Mesenchymal stem cell (in vitro differentiated cells and primary cell): ENCODE measurements around the gene AOPEP.

ENCODE experiments used
- DNase-seq: peaks from one replicate; pipeline ENCODE4 v3.0.0-alpha.2; 2013
- H2AFZ ChIP-seq: one replicate; pipeline ENCODE4 v1.6.1; 2013; ENCODE audit warnings: low read depth, mild to moderate bottlenecking, control low read depth, inconsistent platforms, low read length, moderate library complexity
- H2AK5ac ChIP-seq: 2 replicates; pipeline ENCODE4 v1.6.1; 2013; ENCODE audit warnings: low read length, moderate library complexity, mild to moderate bottlenecking, inconsistent platforms; ENCODE audit not compliant: severe bottlenecking
- H2BK120ac ChIP-seq: one replicate; pipeline ENCODE4 v1.6.1; 2013; ENCODE audit warnings: low read depth, mild to moderate bottlenecking, inconsistent platforms, low read length, moderate library complexity
- H2BK12ac ChIP-seq, 2 experiments: one replicate each; pipeline ENCODE4 v1.6.1; 2013; ENCODE audit warnings: inconsistent platforms in 2 of 2, low read length in 2 of 2, mild to moderate bottlenecking in 2 of 2, moderate library complexity in 2 of 2, control low read depth in 1 of 2
- H2BK15ac ChIP-seq: one replicate; pipeline ENCODE4 v1.6.1; 2013; ENCODE audit warnings: mild to moderate bottlenecking, low read depth, inconsistent platforms; ENCODE audit not compliant: poor library complexity, severe bottlenecking
- H2BK5ac ChIP-seq: 2 replicates; pipeline ENCODE4 v1.6.1; 2013; ENCODE audit warnings: low read depth, mild to moderate bottlenecking, low read length, control low read depth, inconsistent platforms; ENCODE audit not compliant: poor library complexity, severe bottlenecking
- H3K14ac ChIP-seq, 2 experiments: one replicate each; pipeline ENCODE4 v1.6.1; 2013; ENCODE audit warnings: inconsistent platforms in 2 of 2, low read length in 2 of 2, control low read depth in 1 of 2, mild to moderate bottlenecking in 1 of 2, moderate library complexity in 1 of 2
- H3K18ac ChIP-seq, 2 experiments: one replicate each; pipeline ENCODE4 v1.6.1; 2013; ENCODE audit warnings: inconsistent platforms in 2 of 2, low read length in 2 of 2, control low read depth in 1 of 2, low read depth in 1 of 2, mild to moderate bottlenecking in 1 of 2
- H3K23ac ChIP-seq, 2 experiments: one replicate each; pipeline ENCODE4 v1.6.1; 2013; ENCODE audit warnings: inconsistent platforms in 2 of 2, low read length in 2 of 2, mild to moderate bottlenecking in 2 of 2, moderate library complexity in 2 of 2, control low read depth in 1 of 2
- H3K27ac ChIP-seq: 2 replicates; pipeline ENCODE4 v1.5.1; 2013; ENCODE audit warnings: mild to moderate bottlenecking, moderate library complexity, low read length, control low read depth, inconsistent platforms; ENCODE audit not compliant: poor library complexity, severe bottlenecking
- H3K27me3 ChIP-seq, 2 experiments: 2 replicates each; pipeline versions ENCODE4 v1.6.1 to v1.7.0; 2013; ENCODE audit warnings: low read length in 2 of 2, mild to moderate bottlenecking in 2 of 2, moderate library complexity in 2 of 2, control low read depth in 1 of 2, inconsistent platforms in 1 of 2; ENCODE audit not compliant: control insufficient read depth in 1 of 2, insufficient read depth in 1 of 2
- H3K36me3 ChIP-seq, 2 experiments: 2 replicates each; pipeline versions ENCODE4 v1.6.1 to v1.7.0; 2013; ENCODE audit warnings: low read length in 2 of 2, control low read depth in 1 of 2, inconsistent platforms in 1 of 2, low read depth in 1 of 2, mild to moderate bottlenecking in 1 of 2; ENCODE audit not compliant: insufficient read depth in 2 of 2, control insufficient read depth in 1 of 2
- H3K4ac ChIP-seq, 2 experiments: one replicate each; pipeline ENCODE4 v1.6.1; 2013; ENCODE audit warnings: inconsistent platforms in 2 of 2, low read length in 2 of 2, mild to moderate bottlenecking in 2 of 2, moderate library complexity in 2 of 2, control low read depth in 1 of 2, low read depth in 1 of 2
- H3K4me1 ChIP-seq: 2 replicates; pipeline ENCODE4 v1.6.1; 2013; ENCODE audit warnings: low read depth, low read length, control low read depth; ENCODE audit not compliant: control insufficient read depth, insufficient read depth
- H3K4me2 ChIP-seq: 2 replicates; pipeline ENCODE4 v1.6.1; 2013; ENCODE audit warnings: low read length, mild to moderate bottlenecking, inconsistent platforms; ENCODE audit not compliant: poor library complexity, severe bottlenecking
- H3K4me3 ChIP-seq, 2 experiments: 2 replicates each; pipeline versions ENCODE4 v1.5.1 to v1.7.0; 2013; ENCODE audit warnings: low read length in 2 of 2, mild to moderate bottlenecking in 2 of 2, control low read depth in 1 of 2, low read depth in 1 of 2; ENCODE audit not compliant: insufficient read depth in 1 of 2
- H3K79me1 ChIP-seq: replicated peaks from 2 replicates; pipeline ENCODE4 v1.6.1; 2013; ENCODE audit warnings: mild to moderate bottlenecking, control low read depth, low read length, inconsistent platforms; ENCODE audit not compliant: poor library complexity, severe bottlenecking
- H3K9ac ChIP-seq: 2 replicates; pipeline ENCODE4 v1.7.0; 2013; ENCODE audit warnings: mild to moderate bottlenecking, low read length, moderate library complexity
- H3K9me3 ChIP-seq: 2 replicates; pipeline ENCODE4 v1.7.0; 2013; ENCODE audit warnings: mild to moderate bottlenecking, low read length; ENCODE audit not compliant: control insufficient read depth
- H4K8ac ChIP-seq: one replicate; pipeline ENCODE4 v1.6.1; 2013; ENCODE audit warnings: inconsistent platforms, mild to moderate bottlenecking, low read length, moderate library complexity
- H4K91ac ChIP-seq: one replicate; pipeline ENCODE4 v1.6.1; 2013; ENCODE audit warnings: mild to moderate bottlenecking, low read length, inconsistent platforms
- WGBS: methylation state at CpG from one replicate; pipeline ENCODE4 v1.1.7; 2013; ENCODE audit warnings: mixed read lengths; 5-methylcytosine and 5-hydroxymethylcytosine counted together

AOPEP gene

GRCh38 chr9:95003689-95004410 is 277.4 kb downstream of the AOPEP start:
- H2BK12ac ChIP-seq = peak overlapping the region in 1 of 2 experiments; percentile 21
- H3K36me3 ChIP-seq = peaks cover 3 to 12% of the 10 kb centered on the region in 2 experiments
- H3K4ac ChIP-seq = peak overlapping the region in 1 of 2 experiments; percentile 98
- H3K9ac ChIP-seq = peak overlapping the region; percentile 93
- peak overlapping the region; percentile 87 to 94 for H3K4me3 ChIP-seq
- peak overlapping the region; percentile 84 to 89 for H3K18ac ChIP-seq
- H4K91ac ChIP-seq = peak overlapping the region; percentile 64
- peak overlapping the region; percentile 92 for H2AFZ ChIP-seq
- peak overlapping the region; percentile 96 for H2AK5ac ChIP-seq
- peak; percentile 60 for DNase-seq
- H4K8ac ChIP-seq = peak overlapping the region; percentile 59
- peak overlapping the region; percentile 3 for H2BK15ac ChIP-seq
- H3K27ac ChIP-seq = peak overlapping the region; percentile 95
- peak overlapping the region in 1 of 2 experiments; percentile 26 for H3K14ac ChIP-seq
- no peak overlapping the region for H3K23ac ChIP-seq
- peak overlapping the region; percentile 90 for H2BK120ac ChIP-seq
- peak overlapping the region; percentile 60 for H3K4me2 ChIP-seq
- no peaks in the 10 kb centered on the region for H3K4me1 ChIP-seq
- H2BK5ac ChIP-seq = peak overlapping the region; percentile 99
- WGBS = 26% methylated on average over 15 of the region's 19 CpGs
- H3K79me1 ChIP-seq = peaks cover 2% of the 10 kb centered on the region
- no peaks in the 10 kb centered on the region for H3K9me3 ChIP-seq
- H3K27me3 ChIP-seq = no peaks in the 10 kb centered on the region

GRCh38 chr9:95004411-95005277 is 278.1 kb downstream of the AOPEP start:
- peak overlapping the region; percentile 90 to 94 for H3K4me3 ChIP-seq
- peak overlapping the region; percentile 86 to 98 for H3K14ac ChIP-seq
- peak overlapping the region in 1 of 2 experiments; percentile 94 for H3K23ac ChIP-seq
- peak overlapping the region; percentile 96 for H2AK5ac ChIP-seq
- H3K18ac ChIP-seq = peak overlapping the region; percentile 91 to 97
- peak overlapping the region; percentile 66 for H4K8ac ChIP-seq
- H3K36me3 ChIP-seq = peaks cover 6 to 16% of the 10 kb centered on the region in 2 experiments
- H2BK12ac ChIP-seq = peak overlapping the region; percentile 66 to 97
- peak overlapping the region; percentile 95 for H3K27ac ChIP-seq
- peak overlapping the region; percentile 93 for H3K9ac ChIP-seq
- peaks cover 2% of the 10 kb centered on the region for H3K79me1 ChIP-seq
- H2BK15ac ChIP-seq = peak overlapping the region; percentile 96
- H4K91ac ChIP-seq = peak overlapping the region; percentile 90
- no peaks in the 10 kb centered on the region for H3K9me3 ChIP-seq
- H2AFZ ChIP-seq = peak overlapping the region; percentile 92
- H3K4me1 ChIP-seq = no peaks in the 10 kb centered on the region
- H2BK120ac ChIP-seq = peak overlapping the region; percentile 95
- peak; percentile 26 for DNase-seq
- no peaks in the 10 kb centered on the region for H3K27me3 ChIP-seq
- H3K4me2 ChIP-seq = peak overlapping the region; percentile 60
- H3K4ac ChIP-seq = peak overlapping the region; percentile 95 to 98
- WGBS = under 1% methylated on average over 50 of the region's 133 CpGs
- H2BK5ac ChIP-seq = peak overlapping the region; percentile 100

- Histone ChIP-seq H3K4ac (peak overlapping the region; percentile 95 to 98), H2BK15ac (peak overlapping the region; percentile 96), H2AFZ (peak overlapping the region; percentile 76)
Measured at GRCh38 chr9:95005278-95006143, 279.0 kb downstream of the AOPEP start.

More at GRCh38 chr9:95005278-95006143, 279.0 kb downstream of the AOPEP start:
- Histone ChIP-seq H3K27me3 (no peaks in the 10 kb centered on the region), H4K91ac (peak overlapping the region; percentile 90), H3K79me1 (peaks cover 2% of the 10 kb centered on the region), H2BK120ac (peak overlapping the region; percentile 95), H3K4me3 (peak overlapping the region; percentile 90 to 94), H3K14ac (peak overlapping the region; percentile 86 to 98), H3K18ac (peak overlapping the region; percentile 91 to 97), H3K36me3 (peaks cover 10 to 21% of the 10 kb centered on the region in 2 experiments), H3K4me1 (peaks cover 2% of the 10 kb centered on the region), H4K8ac (peak overlapping the region; percentile 66), H3K9me3 (no peaks in the 10 kb centered on the region), H3K9ac (peak overlapping the region; percentile 93), H3K4me2 (peak overlapping the region; percentile 47), H2BK5ac (peak overlapping the region; percentile 100), H3K27ac (peak overlapping the region; percentile 93), H2BK12ac (peak overlapping the region; percentile 66 to 97), H2AK5ac (peak overlapping the region; percentile 26), H3K23ac (peak overlapping the region in 1 of 2 experiments; percentile 94)
- 6% methylated on average over 41 of the region's 49 CpGs for WGBS
- DNase-seq = peak; percentile 6
